H9 (cell line): ENCODE results near the gene PRKCA. TPM values are rescaled to one million over a fixed set of nuclear protein-coding genes. Genes with fewer than 3 reads are reported as not detected.

ENCODE experiments used
- DNase-seq: peaks from one replicate; pipeline ENCODE4 v3.0.0-alpha.2; 2017
- H2AFZ ChIP-seq: one replicate; pipeline ENCODE4 v1.6.1; 2013; ENCODE audit warnings: mild to moderate bottlenecking, low read length, control low read depth, moderate library complexity
- H2AK5ac ChIP-seq: 2 replicates; pipeline ENCODE4 v1.6.1; 2013; ENCODE audit warnings: low read length, control low read depth, mixed read lengths; ENCODE audit not compliant: insufficient read length
- H2BK120ac ChIP-seq: one replicate; pipeline ENCODE4 v1.6.1; 2013; ENCODE audit warnings: low read depth, mild to moderate bottlenecking, low read length, control low read depth, inconsistent platforms; ENCODE audit not compliant: poor library complexity, severe bottlenecking
- H2BK12ac ChIP-seq: 2 replicates; pipeline ENCODE4 v1.6.1; 2013; ENCODE audit warnings: low read length, control low read depth, mixed read lengths, low read depth; ENCODE audit not compliant: insufficient read length
- H2BK15ac ChIP-seq: 2 replicates; pipeline ENCODE4 v1.6.1; 2013; ENCODE audit warnings: low read depth, low read length, control low read depth
- H2BK20ac ChIP-seq: one replicate; pipeline ENCODE4 v1.6.1; 2013; ENCODE audit warnings: low read depth, mild to moderate bottlenecking, low read length, control low read depth, inconsistent platforms; ENCODE audit not compliant: poor library complexity, severe bottlenecking
- H2BK5ac ChIP-seq: 2 replicates; pipeline ENCODE4 v1.6.1; 2013; ENCODE audit warnings: low read length, control low read depth, mixed read lengths; ENCODE audit not compliant: insufficient read length
- H3K14ac ChIP-seq: 2 replicates; pipeline ENCODE4 v1.6.1; 2013; ENCODE audit warnings: low read length, control low read depth; ENCODE audit not compliant: insufficient read depth
- H3K18ac ChIP-seq: 2 replicates; pipeline ENCODE4 v1.6.1; 2013; ENCODE audit warnings: low read depth, mild to moderate bottlenecking, mixed read lengths, low read length, control low read depth; ENCODE audit not compliant: insufficient read length
- H3K23ac ChIP-seq: 2 replicates; pipeline ENCODE4 v1.6.1; 2013; ENCODE audit warnings: low read length, control low read depth, mixed read lengths, low read depth; ENCODE audit not compliant: insufficient read length
- H3K23me2 ChIP-seq: 2 replicates; pipeline ENCODE4 v1.6.1; 2013; ENCODE audit warnings: low read depth, mild to moderate bottlenecking, mixed read lengths, low read length, control low read depth; ENCODE audit not compliant: insufficient read length, poor library complexity, severe bottlenecking
- H3K27ac ChIP-seq: 2 replicates; pipeline ENCODE4 v1.5.1; 2013; ENCODE audit warnings: low read length, control low read depth, mixed read lengths, low read depth; ENCODE audit not compliant: insufficient read length
- H3K27me3 ChIP-seq: 2 replicates; pipeline ENCODE4 v1.6.1; 2013; ENCODE audit warnings: low read length, control low read depth, inconsistent platforms; ENCODE audit not compliant: insufficient read depth
- H3K4ac ChIP-seq: 2 replicates; pipeline ENCODE4 v1.6.1; 2013; ENCODE audit warnings: low read depth, mild to moderate bottlenecking, control low read depth, inconsistent platforms, low read length, moderate library complexity
- H3K4me1 ChIP-seq: 2 replicates; pipeline ENCODE4 v1.6.1; 2013; ENCODE audit warnings: low read length, control low read depth, inconsistent platforms; ENCODE audit not compliant: insufficient read depth
- H3K4me2 ChIP-seq: 2 replicates; pipeline ENCODE4 v1.6.1; 2013; ENCODE audit warnings: low read length, control low read depth, mixed read lengths; ENCODE audit not compliant: insufficient read length, insufficient read depth
- H3K56ac ChIP-seq: 2 replicates; pipeline ENCODE4 v1.6.1; 2013; ENCODE audit warnings: low read depth, mild to moderate bottlenecking, mixed read lengths, low read length, control low read depth; ENCODE audit not compliant: insufficient read length
- H3K79me1 ChIP-seq: 2 replicates; pipeline ENCODE4 v1.6.1; 2013; ENCODE audit warnings: low read depth, mild to moderate bottlenecking, moderate library complexity, low read length, control low read depth, inconsistent platforms; ENCODE audit not compliant: insufficient read depth, poor library complexity, severe bottlenecking
- H3K79me2 ChIP-seq: 2 replicates; pipeline ENCODE4 v1.6.1; 2013; ENCODE audit warnings: low read length, control low read depth, inconsistent platforms; ENCODE audit not compliant: insufficient read depth
- H3K9ac ChIP-seq: 2 replicates; pipeline ENCODE4 v1.6.1; 2013; ENCODE audit warnings: low read length, control low read depth, mixed read lengths; ENCODE audit not compliant: insufficient read length; ENCODE audit errors: extremely low read depth
- H3K9me3 ChIP-seq: one replicate; pipeline ENCODE4 v1.6.1; 2013; ENCODE audit warnings: low read depth, low read length, inconsistent platforms; ENCODE audit not compliant: control insufficient read depth
- H3T11ph ChIP-seq: one replicate; pipeline ENCODE4 v1.6.1; 2013; ENCODE audit warnings: mild to moderate bottlenecking, low read length, control low read depth, inconsistent platforms
- H4K20me1 ChIP-seq: one replicate; pipeline ENCODE4 v1.6.1; 2013; ENCODE audit not compliant: control insufficient read depth, insufficient read length, insufficient read depth
- H4K5ac ChIP-seq: 2 replicates; pipeline ENCODE4 v1.6.1; 2013; ENCODE audit warnings: low read depth, mild to moderate bottlenecking, mixed read lengths, low read length, control low read depth; ENCODE audit not compliant: insufficient read length
- H4K8ac ChIP-seq: replicated peaks from 2 replicates; pipeline ENCODE4 v1.6.1; 2013; ENCODE audit warnings: low read length, control low read depth, mixed read lengths, low read depth; ENCODE audit not compliant: insufficient read length
- H4K91ac ChIP-seq: 2 replicates; pipeline ENCODE4 v1.6.1; 2013; ENCODE audit warnings: low read depth, mild to moderate bottlenecking, moderate library complexity, mixed read lengths, low read length, control low read depth; ENCODE audit not compliant: insufficient read length
- H3K27ac Mint-ChIP-seq, 3 experiments: 2 replicates in 2 of 3; 3 replicates in 1 of 3; pipeline ENCODE4 v1.8.0; 2020 to 2021; ENCODE audit warnings: mixed read lengths in 3 of 3, mild to moderate bottlenecking in 1 of 3, moderate library complexity in 1 of 3
- H3K27me3 Mint-ChIP-seq: 2 replicates; pipeline ENCODE4 v1.8.0; 2021; ENCODE audit warnings: low read depth, mild to moderate bottlenecking, moderate library complexity, mixed read lengths
- H3K36me3 Mint-ChIP-seq, 3 experiments: 2 replicates in 2 of 3; 3 replicates in 1 of 3; pipeline ENCODE4 v1.8.0; 2020 to 2021; ENCODE audit warnings: low read depth in 3 of 3, mixed read lengths in 3 of 3; ENCODE audit not compliant: insufficient read depth in 1 of 3
- H3K4me1 Mint-ChIP-seq, 2 experiments: 2 replicates each; pipeline ENCODE4 v1.8.0; 2020; ENCODE audit warnings: mixed read lengths in 2 of 2
- H3K4me3 Mint-ChIP-seq, 2 experiments: 2 replicates in 1 of 2; 3 replicates in 1 of 2; pipeline ENCODE4 v1.8.0; 2020 to 2021; ENCODE audit warnings: mild to moderate bottlenecking in 2 of 2, mixed read lengths in 2 of 2, moderate library complexity in 1 of 2
- H3K9me3 Mint-ChIP-seq, 2 experiments: 2 replicates in 1 of 2; 3 replicates in 1 of 2; pipeline ENCODE4 v1.8.0; 2020; ENCODE audit warnings: mild to moderate bottlenecking in 2 of 2, mixed read lengths in 2 of 2, moderate library complexity in 1 of 2
- WGBS: extraction: QIAGEN DNeasy Blood & Tissue Kit; methylation state at CpG from one replicate; pipeline ENCODE4 v1.1.7; 2013; ENCODE audit warnings: missing lambda C conversion rate, low lambda C conversion rate, mixed read lengths; ENCODE audit not compliant: insufficient read length; ENCODE audit errors: extremely low coverage; 5-methylcytosine and 5-hydroxymethylcytosine counted together
- microRNA-seq: library from miRNA; unstranded; fragments of <30 nt; microRNA quantifications from one replicate; pipeline ENCODE4, GENCODE V29; 2020; ENCODE audit warnings: borderline microRNAs expressed
- total RNA-seq: library from RNA; stranded (reverse); gene quantifications from 2 replicates; pipeline ENCODE4 v1.2.1, GENCODE V29; 2021
- TF ChIP-seq, protein P1 (sequence below): fragments of 200-600 bp; sonication (generic); conservative IDR thresholded peaks from 3 replicates; pipeline ENCODE4 v1.8.0; 2021; ENCODE audit warnings: antibody characterized with exemption, mild to moderate bottlenecking

The PRKCA gene
- total RNA-seq, 1 experiment from 2014 or later = 10.5 TPM

GRCh38 chr17:66860204-66860603 is 557.8 kb downstream of the PRKCA start:
- WGBS = no CpG with 5 or more reads among the region's 3 CpGs
- H4K20me1 ChIP-seq = no peaks in the 10 kb centered on the region
- no peak overlapping the region for H3K56ac ChIP-seq
- H2BK5ac ChIP-seq = no peak overlapping the region
- H4K91ac ChIP-seq = no peak overlapping the region
- H2BK120ac ChIP-seq = no peak overlapping the region
- no peaks in the 10 kb centered on the region for H3K4me1 Mint-ChIP-seq
- no peak overlapping the region for H3T11ph ChIP-seq
- H3K14ac ChIP-seq = no peak overlapping the region
- no peak overlapping the region for H2AFZ ChIP-seq
- DNase-seq = no peak
- H3K79me1 ChIP-seq = no peaks in the 10 kb centered on the region
- no peak overlapping the region for H3K27ac ChIP-seq
- H3K27me3 Mint-ChIP-seq = peaks cover 4% of the 10 kb centered on the region
- H3K9ac ChIP-seq = no peak overlapping the region
- H3K18ac ChIP-seq = no peak overlapping the region
- H4K5ac ChIP-seq = no peak overlapping the region
- peaks cover 4 to 5% of the 10 kb centered on the region in 2 experiments for H3K9me3 Mint-ChIP-seq
- H3K79me2 ChIP-seq = no peaks in the 10 kb centered on the region
- no peak overlapping the region for H2AK5ac ChIP-seq
- no peak overlapping the region for H2BK20ac ChIP-seq
- H3K27ac Mint-ChIP-seq = no peak overlapping the region
- no peak overlapping the region for H3K4me2 ChIP-seq
- H3K4me1 ChIP-seq = no peaks in the 10 kb centered on the region
- H3K9me3 ChIP-seq = no peaks in the 10 kb centered on the region
- H3K23me2 ChIP-seq = no peaks in the 10 kb centered on the region
- H3K27me3 ChIP-seq = no peaks in the 10 kb centered on the region
- H4K8ac ChIP-seq = no peak overlapping the region
- TF ChIP-seq, protein P1, sequence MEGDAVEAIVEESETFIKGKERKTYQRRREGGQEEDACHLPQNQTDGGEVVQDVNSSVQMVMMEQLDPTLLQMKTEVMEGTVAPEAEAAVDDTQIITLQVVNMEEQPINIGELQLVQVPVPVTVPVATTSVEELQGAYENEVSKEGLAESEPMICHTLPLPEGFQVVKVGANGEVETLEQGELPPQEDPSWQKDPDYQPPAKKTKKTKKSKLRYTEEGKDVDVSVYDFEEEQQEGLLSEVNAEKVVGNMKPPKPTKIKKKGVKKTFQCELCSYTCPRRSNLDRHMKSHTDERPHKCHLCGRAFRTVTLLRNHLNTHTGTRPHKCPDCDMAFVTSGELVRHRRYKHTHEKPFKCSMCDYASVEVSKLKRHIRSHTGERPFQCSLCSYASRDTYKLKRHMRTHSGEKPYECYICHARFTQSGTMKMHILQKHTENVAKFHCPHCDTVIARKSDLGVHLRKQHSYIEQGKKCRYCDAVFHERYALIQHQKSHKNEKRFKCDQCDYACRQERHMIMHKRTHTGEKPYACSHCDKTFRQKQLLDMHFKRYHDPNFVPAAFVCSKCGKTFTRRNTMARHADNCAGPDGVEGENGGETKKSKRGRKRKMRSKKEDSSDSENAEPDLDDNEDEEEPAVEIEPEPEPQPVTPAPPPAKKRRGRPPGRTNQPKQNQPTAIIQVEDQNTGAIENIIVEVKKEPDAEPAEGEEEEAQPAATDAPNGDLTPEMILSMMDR = no peak
- H3K36me3 Mint-ChIP-seq = peaks cover 0 to under 1% (median 0%) of the 10 kb centered on the region in 3 experiments; a peak in 2 of 7 replicates
- H3K4me3 Mint-ChIP-seq = no peak overlapping the region
- H3K23ac ChIP-seq = no peak overlapping the region
- no peak overlapping the region for H2BK12ac ChIP-seq
- no peak overlapping the region for H3K4ac ChIP-seq
- no peak overlapping the region for H2BK15ac ChIP-seq

Small RNA genes lying within 50 kb of the gene (microRNA-seq; reads per million reads assigned to microRNA genes)
- not detected for gene MIR634

Other genes starting within 250 kb of the PRKCA start
- gene CEP112, start 110.5 kb upstream of the PRKCA start, total RNA-seq = 5.2 and 5.4 TPM in 2 replicates
- not detected in 2 replicates for gene APOH, start 73.2 kb upstream of the PRKCA start, total RNA-seq